ENCODE results near the gene FNIP1. TPM values are rescaled to one million over a fixed set of nuclear protein-coding genes. Genes with fewer than 3 reads are reported as not detected.

The FNIP1 gene
- total RNA-seq, 1 experiment from 2014 or later, result 16.4 TPM

DNA sequence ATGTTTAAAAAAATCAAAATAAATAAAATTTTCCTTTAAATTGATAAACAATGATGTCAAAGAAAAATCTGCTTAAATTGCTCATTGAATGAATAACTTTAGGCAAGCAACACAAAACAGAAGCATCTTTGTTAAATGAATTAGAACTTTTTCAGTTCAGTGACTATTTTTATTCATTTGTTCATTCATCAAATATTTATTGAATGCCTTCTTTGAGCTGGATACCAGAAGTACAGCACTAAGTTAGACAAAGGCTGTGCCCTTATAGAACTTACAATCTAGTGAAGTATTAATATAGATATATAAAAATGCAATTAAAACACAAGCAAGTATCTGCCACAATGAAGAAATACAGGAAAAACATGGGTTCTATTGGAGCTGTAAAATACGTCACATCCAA, 10.8 kb downstream of the FNIP1 start:
- TF ChIP-seq YY1 (IDR thresholded peaks at IDR 0.05; ENCODE audit: extremely low read depth, insufficient replicate concordance, low read depth, low read length) (no peak), POLR2AphosphoS5 (IDR thresholded peaks at IDR 0.05; ENCODE audit: low read depth, low read length) (no peak), POLR2A (IDR thresholded peaks at IDR 0.05; ENCODE audit: borderline replicate concordance, extremely low read depth, insufficient read depth, insufficient read length) (no peak), CBX3 (IDR thresholded peaks at IDR 0.05; ENCODE audit: low read depth) (no peak), RAD21 (IDR thresholded peaks at IDR 0.05; ENCODE audit: low read depth) (no peak), ELF1 (IDR thresholded peaks at IDR 0.05; ENCODE audit: borderline replicate concordance, low read depth) (no peak), JUND (IDR thresholded peaks at IDR 0.05) (no peak)
- TF ChIP-seq, protein P1, sequence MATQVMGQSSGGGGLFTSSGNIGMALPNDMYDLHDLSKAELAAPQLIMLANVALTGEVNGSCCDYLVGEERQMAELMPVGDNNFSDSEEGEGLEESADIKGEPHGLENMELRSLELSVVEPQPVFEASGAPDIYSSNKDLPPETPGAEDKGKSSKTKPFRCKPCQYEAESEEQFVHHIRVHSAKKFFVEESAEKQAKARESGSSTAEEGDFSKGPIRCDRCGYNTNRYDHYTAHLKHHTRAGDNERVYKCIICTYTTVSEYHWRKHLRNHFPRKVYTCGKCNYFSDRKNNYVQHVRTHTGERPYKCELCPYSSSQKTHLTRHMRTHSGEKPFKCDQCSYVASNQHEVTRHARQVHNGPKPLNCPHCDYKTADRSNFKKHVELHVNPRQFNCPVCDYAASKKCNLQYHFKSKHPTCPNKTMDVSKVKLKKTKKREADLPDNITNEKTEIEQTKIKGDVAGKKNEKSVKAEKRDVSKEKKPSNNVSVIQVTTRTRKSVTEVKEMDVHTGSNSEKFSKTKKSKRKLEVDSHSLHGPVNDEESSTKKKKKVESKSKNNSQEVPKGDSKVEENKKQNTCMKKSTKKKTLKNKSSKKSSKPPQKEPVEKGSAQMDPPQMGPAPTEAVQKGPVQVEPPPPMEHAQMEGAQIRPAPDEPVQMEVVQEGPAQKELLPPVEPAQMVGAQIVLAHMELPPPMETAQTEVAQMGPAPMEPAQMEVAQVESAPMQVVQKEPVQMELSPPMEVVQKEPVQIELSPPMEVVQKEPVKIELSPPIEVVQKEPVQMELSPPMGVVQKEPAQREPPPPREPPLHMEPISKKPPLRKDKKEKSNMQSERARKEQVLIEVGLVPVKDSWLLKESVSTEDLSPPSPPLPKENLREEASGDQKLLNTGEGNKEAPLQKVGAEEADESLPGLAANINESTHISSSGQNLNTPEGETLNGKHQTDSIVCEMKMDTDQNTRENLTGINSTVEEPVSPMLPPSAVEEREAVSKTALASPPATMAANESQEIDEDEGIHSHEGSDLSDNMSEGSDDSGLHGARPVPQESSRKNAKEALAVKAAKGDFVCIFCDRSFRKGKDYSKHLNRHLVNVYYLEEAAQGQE (IDR thresholded peaks at IDR 0.05; ENCODE audit: low read depth), result no peak
- TF ChIP-seq, protein P2, sequence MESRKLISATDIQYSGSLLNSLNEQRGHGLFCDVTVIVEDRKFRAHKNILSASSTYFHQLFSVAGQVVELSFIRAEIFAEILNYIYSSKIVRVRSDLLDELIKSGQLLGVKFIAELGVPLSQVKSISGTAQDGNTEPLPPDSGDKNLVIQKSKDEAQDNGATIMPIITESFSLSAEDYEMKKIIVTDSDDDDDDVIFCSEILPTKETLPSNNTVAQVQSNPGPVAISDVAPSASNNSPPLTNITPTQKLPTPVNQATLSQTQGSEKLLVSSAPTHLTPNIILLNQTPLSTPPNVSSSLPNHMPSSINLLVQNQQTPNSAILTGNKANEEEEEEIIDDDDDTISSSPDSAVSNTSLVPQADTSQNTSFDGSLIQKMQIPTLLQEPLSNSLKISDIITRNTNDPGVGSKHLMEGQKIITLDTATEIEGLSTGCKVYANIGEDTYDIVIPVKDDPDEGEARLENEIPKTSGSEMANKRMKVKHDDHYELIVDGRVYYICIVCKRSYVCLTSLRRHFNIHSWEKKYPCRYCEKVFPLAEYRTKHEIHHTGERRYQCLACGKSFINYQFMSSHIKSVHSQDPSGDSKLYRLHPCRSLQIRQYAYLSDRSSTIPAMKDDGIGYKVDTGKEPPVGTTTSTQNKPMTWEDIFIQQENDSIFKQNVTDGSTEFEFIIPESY (IDR thresholded peaks at IDR 0.05; ENCODE audit: extremely low read depth, insufficient replicate concordance, low read length), result no peak
- TF ChIP-seq, protein P3, sequence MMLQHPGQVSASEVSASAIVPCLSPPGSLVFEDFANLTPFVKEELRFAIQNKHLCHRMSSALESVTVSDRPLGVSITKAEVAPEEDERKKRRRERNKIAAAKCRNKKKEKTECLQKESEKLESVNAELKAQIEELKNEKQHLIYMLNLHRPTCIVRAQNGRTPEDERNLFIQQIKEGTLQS (IDR thresholded peaks at IDR 0.05), result no peak
- BruUV-seq (replicated peaks), result no TSS peak
- no peak overlapping the region for H3K4me2 ChIP-seq (ENCODE audit: low read length)
- no peak overlapping the region for H2AFZ ChIP-seq (ENCODE audit: low read depth, low read length, poor library complexity, severe bottlenecking)
- peaks cover 87% of the 10 kb centered on the region for H3K79me2 ChIP-seq (ENCODE audit: insufficient read depth, low read length)
- no peak overlapping the region for H3K27ac ChIP-seq (ENCODE audit: low read depth, low read length)
- H3K9me2 ChIP-seq (ENCODE audit: insufficient read depth), result no peaks in the 10 kb centered on the region
- H3K4me3 ChIP-seq (replicated peaks in 1 of 2; ENCODE audit: low read depth in 1 of 2, low read length in 2 of 2), result no peak overlapping the region
- no peaks in the 10 kb centered on the region for H3K27me3 ChIP-seq (ENCODE audit: insufficient read depth, low read length)
- H3K4me1 ChIP-seq (ENCODE audit: control insufficient read depth in 1 of 2, insufficient read depth in 2 of 2, low read length in 2 of 2), result no peaks in the 10 kb centered on the region
- H3K9me3 ChIP-seq (ENCODE audit: control insufficient read depth in 1 of 2, insufficient read depth in 1 of 2, low read depth in 1 of 2, low read length in 2 of 2), result no peaks in the 10 kb centered on the region
- DNase-seq (ENCODE audit: low read depth, low spot score) (no peak), ATAC-seq (no peak)
- H3K36me3 ChIP-seq (ENCODE audit: control insufficient read depth in 1 of 2, insufficient read depth in 2 of 2, low read length in 2 of 2), result no peaks in the 10 kb centered on the region
- H4K20me1 ChIP-seq (ENCODE audit: insufficient read depth), result no peaks in the 10 kb centered on the region
- ChIA-PET RAD21 (ENCODE audit: low non-redundant PET in 1 of 2, low total read pairs in 2 of 2, uncharacterized antibody in 2 of 2, unreplicated experiment in 2 of 2) (no interaction called here), POLR2A (no interaction called here), CTCF (no interaction called here)
- intact Hi-C loops (cut with micrococcal nuclease), result no loop called here
- no peak overlapping the region for H3K9ac ChIP-seq (ENCODE audit: low read length)

Data from HCT116 (cell line).